ENCODE data around the gene FMNL2. TPM values are rescaled to one million over a fixed set of nuclear protein-coding genes. Genes with fewer than 3 reads are reported as not detected.

Gene FMNL2
- total RNA-seq, 1 donor = 24.2 TPM

- no peak for TF ChIP-seq CTCF (IDR thresholded peaks at IDR 0.05; ENCODE audit: extremely low read depth, low read depth, low read length)
- no peaks in the 10 kb centered on the region for H4K20me1 ChIP-seq (ENCODE audit: insufficient read depth, low read length)
Observed at GRCh38 chr2:152433791-152434190, 98.8 kb downstream of the FMNL2 start.

GRCh38 chr2:152434395-152435182 lies 99.6 kb downstream of the FMNL2 start:
- Histone ChIP-seq H3K4me1 (ENCODE audit: insufficient read depth, low read length) (peaks cover 16% of the 10 kb centered on the region), H3K36me3 (ENCODE audit: insufficient read depth, low read length) (no peaks in the 10 kb centered on the region), H3K79me2 (ENCODE audit: insufficient read depth, low read length) (peaks cover 77% of the 10 kb centered on the region)

More at GRCh38 chr2:152433791-152434190, 98.8 kb downstream of the FMNL2 start:
- Histone ChIP-seq H3K4me1 (ENCODE audit: insufficient read depth, low read length) (peaks cover 16% of the 10 kb centered on the region), H3K4me2 (ENCODE audit: insufficient read depth, low read length) (no peak overlapping the region), H3K27ac (ENCODE audit: low read depth, low read length) (no peak overlapping the region), H3K79me2 (ENCODE audit: insufficient read depth, low read length) (peaks cover 79% of the 10 kb centered on the region), H2AFZ (ENCODE audit: low read length) (no peak overlapping the region), H3K4me3 (ENCODE audit: insufficient read depth, low read length) (no peak overlapping the region), H3K36me3 (ENCODE audit: insufficient read depth, low read length) (no peaks in the 10 kb centered on the region), H3K27me3 (ENCODE audit: insufficient read depth, low read length) (no peaks in the 10 kb centered on the region), H3K9me3 (ENCODE audit: low read depth, low read length) (no peaks in the 10 kb centered on the region)
- DNase-seq (ENCODE audit: insufficient read length, low spot score, missing footprints) = no peak

GRCh38 chr2:152436148-152436547 lies 101.2 kb downstream of the FMNL2 start:
- DNase-seq (ENCODE audit: insufficient read length, low spot score, missing footprints) = no peak
- no peaks in the 10 kb centered on the region for H3K36me3 ChIP-seq (ENCODE audit: insufficient read depth, low read length)
- no peak overlapping the region for H3K27ac ChIP-seq (ENCODE audit: low read depth, low read length)
- H3K27me3 ChIP-seq (ENCODE audit: insufficient read depth, low read length) = no peaks in the 10 kb centered on the region
- no peak for TF ChIP-seq CTCF (IDR thresholded peaks at IDR 0.05; ENCODE audit: extremely low read depth, low read depth, low read length)
- no peak overlapping the region for H3K4me2 ChIP-seq (ENCODE audit: insufficient read depth, low read length)
- no peaks in the 10 kb centered on the region for H3K9me3 ChIP-seq (ENCODE audit: low read depth, low read length)
- no peak overlapping the region for H3K4me3 ChIP-seq (ENCODE audit: insufficient read depth, low read length)
- no peak overlapping the region for H2AFZ ChIP-seq (ENCODE audit: low read length)
- H3K4me1 ChIP-seq (ENCODE audit: insufficient read depth, low read length) = peaks cover 16% of the 10 kb centered on the region
- H3K79me2 ChIP-seq (ENCODE audit: insufficient read depth, low read length) = peaks cover 76% of the 10 kb centered on the region
- H4K20me1 ChIP-seq (ENCODE audit: insufficient read depth, low read length) = no peaks in the 10 kb centered on the region

More at GRCh38 chr2:152434395-152435182, 99.6 kb downstream of the FMNL2 start:
- Histone ChIP-seq H3K9me3 (ENCODE audit: low read depth, low read length) (no peaks in the 10 kb centered on the region), H3K27ac (ENCODE audit: low read depth, low read length) (no peak overlapping the region), H4K20me1 (ENCODE audit: insufficient read depth, low read length) (no peaks in the 10 kb centered on the region), H3K4me3 (ENCODE audit: insufficient read depth, low read length) (no peak overlapping the region), H3K27me3 (ENCODE audit: insufficient read depth, low read length) (no peaks in the 10 kb centered on the region), H3K4me2 (ENCODE audit: insufficient read depth, low read length) (no peak overlapping the region), H2AFZ (ENCODE audit: low read length) (no peak overlapping the region)
- TF ChIP-seq CTCF (IDR thresholded peaks at IDR 0.05; ENCODE audit: extremely low read depth, low read depth, low read length) = no peak
- no peak for DNase-seq (ENCODE audit: insufficient read length, low spot score, missing footprints)

GRCh38 chr2:152437276-152438108 lies 102.5 kb downstream of the FMNL2 start:
- no peak for TF ChIP-seq CTCF (IDR thresholded peaks at IDR 0.05; ENCODE audit: extremely low read depth, low read depth, low read length)
- peaks cover 77% of the 10 kb centered on the region for H3K79me2 ChIP-seq (ENCODE audit: insufficient read depth, low read length)

More at GRCh38 chr2:152437276-152438108, 102.5 kb downstream of the FMNL2 start:
- DNase-seq (ENCODE audit: insufficient read length, low spot score, missing footprints) = no peak
- H3K27ac ChIP-seq (ENCODE audit: low read depth, low read length) = no peak overlapping the region
- no peak overlapping the region for H2AFZ ChIP-seq (ENCODE audit: low read length)
- H3K36me3 ChIP-seq (ENCODE audit: insufficient read depth, low read length) = no peaks in the 10 kb centered on the region
- H3K4me3 ChIP-seq (ENCODE audit: insufficient read depth, low read length) = no peak overlapping the region
- H4K20me1 ChIP-seq (ENCODE audit: insufficient read depth, low read length) = no peaks in the 10 kb centered on the region
- no peak overlapping the region for H3K4me2 ChIP-seq (ENCODE audit: insufficient read depth, low read length)
- no peaks in the 10 kb centered on the region for H3K27me3 ChIP-seq (ENCODE audit: insufficient read depth, low read length)
- peaks cover 4% of the 10 kb centered on the region for H3K4me1 ChIP-seq (ENCODE audit: insufficient read depth, low read length)
- no peaks in the 10 kb centered on the region for H3K9me3 ChIP-seq (ENCODE audit: low read depth, low read length)

Measured in osteoblast (primary cell).